Tibial artery (tissue), 4 donors: ENCODE results near the gene CNPPD1.
A peak's percentile ranks its signal among the peaks of the same experiment; 100 is the strongest.

Experiments
- DNase-seq, 2 donors: peaks; one replicate each; pipeline ENCODE4 v3.0.0-alpha.2; 2019
- H3K27ac ChIP-seq, 2 donors: fragments of 200-600 bp; sonication (generic) in 1 of 2; 1 replicate in 1 of 2; 2 replicates in 1 of 2; pipeline ENCODE4 v1.5.1; 2018 to 2019; ENCODE audit warnings: mild to moderate bottlenecking in 1 of 2
- H3K27me3 ChIP-seq, 2 donors: fragments of 200-600 bp; sonication (generic) in 1 of 2; one replicate each; pipeline versions ENCODE4 v1.5.1 to v1.6.0; 2016 to 2019
- H3K36me3 ChIP-seq, 3 donors: fragments of 200-600 bp; sonication (generic) in 2 of 3; one replicate each; pipeline ENCODE4 v1.5.1; 2016 to 2019; ENCODE audit warnings: mild to moderate bottlenecking in 2 of 3
- H3K4me1 ChIP-seq, 4 donors: fragments of 200-600 bp; sonication (generic) in 2 of 4; 1 replicate in 3 of 4; 2 replicates in 1 of 4; pipeline ENCODE4 v1.5.1; 2016 to 2019
- H3K4me3 ChIP-seq, 2 donors: fragments of 200-600 bp; sonication (generic) in 1 of 2; 1 replicate in 1 of 2; 2 replicates in 1 of 2; pipeline ENCODE4 v1.5.1; 2018 to 2019; ENCODE audit warnings: mild to moderate bottlenecking in 2 of 2
- H3K9me3 ChIP-seq, 3 donors: fragments of 200-600 bp; sonication (generic) in 1 of 3; one replicate each; pipeline ENCODE4 v1.5.1; 2016 to 2019
- intact Hi-C: fragments of 100-400 bp; cut with DNase I; formaldehyde crosslinking; loops from one replicate; pipeline ENCODE4 v1.15.0; 2023; ENCODE audit warnings: low total_unique reads
- TF ChIP-seq, protein P1 (sequence below), 2 experiments: fragments of 200-600 bp in 1 of 2; fragments of 450-650 bp in 1 of 2; IDR thresholded peaks; one replicate each; pipeline ENCODE4 v1.5.1; 2017 to 2019; ENCODE audit warnings: antibody characterized with exemption in 2 of 2, mild to moderate bottlenecking in 1 of 2, moderate library complexity in 1 of 2

The CNPPD1 gene

DNA sequence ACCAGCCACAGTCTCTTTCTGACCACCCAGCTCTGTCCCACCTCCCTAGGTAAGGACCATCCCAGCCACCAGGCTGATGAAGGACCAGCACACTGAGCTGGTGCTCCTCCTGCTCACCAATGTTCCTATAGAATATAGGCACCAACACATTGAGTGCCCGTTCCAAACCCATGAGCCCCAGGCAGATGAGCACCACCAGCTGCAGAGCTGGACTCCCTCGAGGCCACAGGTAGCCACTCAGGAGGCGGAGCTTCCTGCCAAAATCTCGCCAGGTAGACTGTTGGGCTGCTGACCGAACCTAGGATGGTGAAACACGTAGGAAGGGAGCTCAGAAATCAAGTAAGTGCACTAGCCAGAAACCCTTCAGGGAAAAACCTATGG, 39.8 kb upstream of the CNPPD1 start:
- H3K27me3 ChIP-seq, result no peaks in the 10 kb centered on the region
- H3K4me3 ChIP-seq, result no peak overlapping the region
- H3K36me3 ChIP-seq, result peaks cover 47 to 68% (median 52%) of the 10 kb centered on the region in 3 donors
- H3K4me1 ChIP-seq, result peaks cover 5 to 41% (median 31%) of the 10 kb centered on the region in 4 donors
- H3K9me3 ChIP-seq, result no peaks in the 10 kb centered on the region
- intact Hi-C loops, result loop anchor here (5.0 kb wide), 1 partner anchor 39 kb away; the partner anchor contains the start of genes CNPPD1 and RETREG2
- no peak for DNase-seq
- H3K27ac ChIP-seq, result peak overlapping the region; percentile 88 to 89
- TF ChIP-seq, protein P1, sequence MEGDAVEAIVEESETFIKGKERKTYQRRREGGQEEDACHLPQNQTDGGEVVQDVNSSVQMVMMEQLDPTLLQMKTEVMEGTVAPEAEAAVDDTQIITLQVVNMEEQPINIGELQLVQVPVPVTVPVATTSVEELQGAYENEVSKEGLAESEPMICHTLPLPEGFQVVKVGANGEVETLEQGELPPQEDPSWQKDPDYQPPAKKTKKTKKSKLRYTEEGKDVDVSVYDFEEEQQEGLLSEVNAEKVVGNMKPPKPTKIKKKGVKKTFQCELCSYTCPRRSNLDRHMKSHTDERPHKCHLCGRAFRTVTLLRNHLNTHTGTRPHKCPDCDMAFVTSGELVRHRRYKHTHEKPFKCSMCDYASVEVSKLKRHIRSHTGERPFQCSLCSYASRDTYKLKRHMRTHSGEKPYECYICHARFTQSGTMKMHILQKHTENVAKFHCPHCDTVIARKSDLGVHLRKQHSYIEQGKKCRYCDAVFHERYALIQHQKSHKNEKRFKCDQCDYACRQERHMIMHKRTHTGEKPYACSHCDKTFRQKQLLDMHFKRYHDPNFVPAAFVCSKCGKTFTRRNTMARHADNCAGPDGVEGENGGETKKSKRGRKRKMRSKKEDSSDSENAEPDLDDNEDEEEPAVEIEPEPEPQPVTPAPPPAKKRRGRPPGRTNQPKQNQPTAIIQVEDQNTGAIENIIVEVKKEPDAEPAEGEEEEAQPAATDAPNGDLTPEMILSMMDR (IDR thresholded peaks at IDR 0.05), result no peak

DNA sequence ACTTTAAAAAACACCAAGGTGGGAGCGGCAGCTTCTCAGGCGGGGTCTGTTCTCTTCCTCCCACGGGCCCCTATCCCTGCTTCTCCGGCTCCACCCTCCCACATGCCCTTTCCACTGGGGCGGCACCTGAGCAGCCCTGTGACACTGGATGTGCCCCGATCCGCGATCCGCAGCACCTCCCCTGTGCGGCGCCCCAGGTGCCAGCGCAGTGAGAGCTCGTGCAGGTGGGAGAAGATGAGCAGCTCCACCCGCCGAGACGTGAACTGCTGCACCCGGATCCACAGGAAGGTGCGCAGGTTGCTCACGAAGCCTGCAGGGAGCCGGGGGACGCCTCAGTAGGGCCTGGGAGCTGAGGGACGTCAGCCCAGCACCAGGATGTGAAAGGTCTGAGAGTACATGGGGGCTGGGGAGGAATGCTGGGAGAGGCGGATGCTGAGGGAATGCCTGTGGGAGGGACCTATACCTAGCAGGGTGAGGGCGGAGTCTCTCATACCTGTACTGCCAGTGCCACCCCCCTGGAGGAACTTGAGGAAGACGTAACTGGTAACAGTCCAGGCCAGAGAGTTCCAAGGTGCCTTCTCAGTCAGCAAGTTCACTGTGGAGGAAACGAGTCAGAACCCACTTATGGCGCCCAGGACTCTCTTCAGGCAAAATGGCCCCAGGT, 39.3 kb upstream of the CNPPD1 start:
- H3K36me3 ChIP-seq, result peaks cover 43 to 67% (median 46%) of the 10 kb centered on the region in 3 donors
- H3K27me3 ChIP-seq, result no peaks in the 10 kb centered on the region
- intact Hi-C loops, result loop anchor here (5.0 kb wide), 1 partner anchor 39 kb away; the partner anchor contains the start of genes CNPPD1 and RETREG2
- peak overlapping the region; percentile 88 to 89 for H3K27ac ChIP-seq
- no peak for DNase-seq
- H3K9me3 ChIP-seq, result no peaks in the 10 kb centered on the region
- TF ChIP-seq, protein P1 (IDR thresholded peaks at IDR 0.05), result no peak
- H3K4me1 ChIP-seq, result peaks cover 5 to 41% (median 31%) of the 10 kb centered on the region in 4 donors
- no peak overlapping the region for H3K4me3 ChIP-seq

DNA sequence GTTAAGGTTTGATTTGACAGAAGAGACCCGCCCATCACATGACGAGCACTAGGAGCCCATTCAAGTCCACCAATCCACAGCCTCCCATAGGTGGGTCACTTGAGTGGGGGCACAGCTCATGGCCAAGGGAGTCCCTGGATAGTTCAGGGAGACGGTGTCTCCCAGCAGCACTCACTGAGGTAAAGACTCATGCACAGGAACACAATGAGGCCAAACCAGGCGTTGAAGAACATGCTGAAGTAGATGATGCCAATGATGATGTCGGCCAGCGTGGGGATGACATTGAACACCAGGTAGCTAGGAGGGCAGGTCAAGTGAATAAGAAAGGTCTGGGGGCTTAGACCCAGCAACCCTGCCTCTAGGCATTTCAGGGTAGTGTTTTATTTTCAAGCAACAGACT, 38.1 kb upstream of the CNPPD1 start:
- intact Hi-C loops, result loop anchor here (5.0 kb wide), 1 partner anchor 37 kb away; the partner anchor contains the start of genes CNPPD1 and RETREG2
- H3K9me3 ChIP-seq, result no peaks in the 10 kb centered on the region
- H3K27me3 ChIP-seq, result no peaks in the 10 kb centered on the region
- peaks cover 44 to 67% (median 45%) of the 10 kb centered on the region in 3 donors for H3K36me3 ChIP-seq
- H3K4me1 ChIP-seq, result peaks cover 5 to 32% (median 26%) of the 10 kb centered on the region in 4 donors
- H3K27ac ChIP-seq, result no peak overlapping the region
- TF ChIP-seq, protein P1 (IDR thresholded peaks at IDR 0.05), result no peak
- DNase-seq, result no peak
- no peak overlapping the region for H3K4me3 ChIP-seq

DNA sequence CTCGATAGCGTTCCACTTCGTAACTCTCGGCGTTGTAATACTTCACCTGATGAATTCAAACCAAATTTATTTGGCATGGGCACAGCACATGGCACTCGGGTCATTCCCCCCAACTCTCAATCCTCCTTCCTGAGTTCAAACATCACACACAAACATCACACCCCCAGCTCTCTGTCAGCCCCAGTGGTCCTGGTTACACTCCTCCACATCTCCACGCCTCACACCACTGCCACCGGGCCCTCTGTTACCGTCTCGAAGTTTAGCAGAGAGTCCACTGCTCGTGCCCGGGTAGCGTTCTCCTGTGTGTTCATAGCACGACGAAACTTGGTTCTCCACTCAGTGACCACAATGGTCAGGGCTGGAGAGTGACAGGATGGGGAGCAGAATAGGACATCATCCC, 37.4 kb upstream of the CNPPD1 start:
- Histone ChIP-seq H3K4me1 (peaks cover 0 to 26% (median 19%) of the 10 kb centered on the region in 4 donors), H3K27ac (no peak overlapping the region), H3K9me3 (no peaks in the 10 kb centered on the region), H3K4me3 (no peak overlapping the region), H3K27me3 (no peaks in the 10 kb centered on the region), H3K36me3 (peaks cover 48 to 71% (median 51%) of the 10 kb centered on the region in 3 donors)
- no peak for DNase-seq
- intact Hi-C loops, result no loop called here
- TF ChIP-seq, protein P1 (IDR thresholded peaks at IDR 0.05), result no peak

DNA sequence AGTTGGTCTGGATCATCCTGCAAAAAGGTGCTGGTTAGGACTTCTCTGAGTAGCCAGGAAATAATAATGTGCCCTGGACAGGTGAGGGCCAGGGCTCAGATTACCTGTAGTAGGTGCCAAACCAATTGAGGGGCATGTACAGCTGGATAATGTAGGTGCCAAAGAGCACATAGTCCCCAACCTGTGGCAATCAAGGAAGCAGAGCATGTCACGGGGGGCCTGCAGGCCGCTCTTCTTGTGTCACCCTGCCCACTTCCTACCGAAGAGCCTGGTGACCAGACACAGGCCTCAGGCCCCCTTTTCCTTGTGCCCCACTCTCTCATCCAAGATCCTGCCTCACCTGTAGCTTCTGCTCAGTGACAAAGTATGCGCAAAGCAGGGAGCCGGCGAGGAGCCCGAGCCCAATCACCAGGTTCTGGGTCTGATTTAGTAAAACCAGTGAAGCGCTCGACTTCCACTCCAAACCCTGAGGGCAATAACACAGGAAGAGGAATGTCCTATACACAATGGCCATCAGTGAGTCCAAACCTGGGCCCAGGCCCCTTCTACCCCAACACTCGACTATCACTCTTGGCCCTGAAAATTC, 36.9 kb upstream of the CNPPD1 start:
- DNase-seq, result no peak
- Histone ChIP-seq H3K36me3 (peaks cover 48 to 76% (median 56%) of the 10 kb centered on the region in 3 donors), H3K9me3 (no peaks in the 10 kb centered on the region), H3K4me3 (no peak overlapping the region), H3K27me3 (no peaks in the 10 kb centered on the region), H3K4me1 (peaks cover 0 to 22% (median 18%) of the 10 kb centered on the region in 4 donors), H3K27ac (no peak overlapping the region)
- intact Hi-C loops, result no loop called here
- TF ChIP-seq, protein P1 (IDR thresholded peaks at IDR 0.05), result no peak
